HG03045 (cell line): ENCODE measurements around the gene CDC42EP3.

Experiments
- ATAC-seq: cut with Tn5 transposase; IDR thresholded peaks from one replicate; pipeline ENCODE4 v1.9.1; 2021; ENCODE audit warnings: mild to moderate bottlenecking, moderate library complexity; ENCODE audit not compliant: unreplicated experiment

Gene CDC42EP3

GRCh38 chr2:37656512-37657423, 14.7 kb downstream of the CDC42EP3 start:
- no peak for ATAC-seq

DNA sequence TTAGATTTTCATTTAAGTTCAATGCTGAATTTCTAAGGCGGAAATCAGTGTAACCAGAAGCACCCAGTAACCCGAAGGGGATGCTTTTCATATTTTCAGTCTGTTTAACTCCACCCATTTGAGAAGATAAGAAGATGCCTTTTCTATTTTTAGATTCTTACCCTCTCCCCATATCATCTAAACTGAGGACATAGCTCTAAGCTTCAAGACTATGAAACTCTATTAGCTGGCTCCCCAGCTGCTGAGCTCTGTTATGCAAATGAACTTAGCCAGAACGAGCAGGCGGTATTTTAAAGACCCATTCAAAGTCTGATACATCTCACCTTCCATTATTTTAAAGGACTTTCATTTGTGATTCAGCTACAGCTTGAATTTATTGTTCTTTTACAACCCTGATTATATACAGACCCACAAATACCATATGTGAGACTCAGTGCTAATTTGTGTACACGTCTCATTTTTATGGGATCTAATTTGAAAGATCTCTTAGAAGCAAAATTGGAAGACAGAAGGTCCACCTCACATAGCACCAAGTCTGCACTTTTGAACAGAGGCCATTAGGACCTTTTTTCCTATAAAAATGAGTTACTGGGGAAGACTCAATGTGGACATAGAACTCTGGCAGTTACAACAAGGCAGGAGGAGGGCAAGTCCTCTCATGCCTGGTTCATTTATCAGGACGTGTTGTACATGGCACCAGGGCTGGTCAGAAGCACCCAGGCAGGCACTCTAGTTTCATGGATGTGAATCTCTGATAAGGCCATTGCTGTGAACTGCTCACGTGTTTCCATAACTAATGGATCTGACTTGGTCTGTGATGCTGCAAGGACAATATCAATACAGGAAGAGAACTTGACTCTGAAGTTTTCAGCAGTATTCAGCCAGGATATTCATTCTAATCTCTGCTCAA, 16.3 kb downstream of the CDC42EP3 start:
- peak; percentile 79 for ATAC-seq

DNA sequence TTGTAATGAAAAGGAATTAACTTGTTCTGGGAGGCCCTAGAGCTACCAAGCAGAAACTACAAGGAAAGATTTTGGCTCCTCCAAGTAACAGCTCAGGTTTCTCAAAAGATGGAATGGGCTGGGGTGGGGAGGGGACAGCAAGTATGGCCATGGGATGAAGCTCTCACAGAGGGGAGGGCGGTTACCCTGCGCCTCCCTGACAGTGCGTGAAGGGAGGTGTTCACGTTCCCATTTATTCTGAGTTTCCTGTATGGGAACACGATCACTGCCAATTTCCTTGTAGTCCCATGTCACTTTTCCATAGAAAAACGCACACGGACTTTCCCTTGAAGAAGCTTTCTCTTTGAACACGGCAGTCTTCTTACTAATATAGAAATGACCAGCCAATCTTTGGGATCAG, 17.0 kb downstream of the CDC42EP3 start:
- peak; percentile 1 for ATAC-seq

- peak; percentile 44 for ATAC-seq
Observed at GRCh38 chr2:37653805-37654378, 17.6 kb downstream of the CDC42EP3 start.

- ATAC-seq: no peak
Observed at GRCh38 chr2:37653093-37653492, 18.3 kb downstream of the CDC42EP3 start.

DNA sequence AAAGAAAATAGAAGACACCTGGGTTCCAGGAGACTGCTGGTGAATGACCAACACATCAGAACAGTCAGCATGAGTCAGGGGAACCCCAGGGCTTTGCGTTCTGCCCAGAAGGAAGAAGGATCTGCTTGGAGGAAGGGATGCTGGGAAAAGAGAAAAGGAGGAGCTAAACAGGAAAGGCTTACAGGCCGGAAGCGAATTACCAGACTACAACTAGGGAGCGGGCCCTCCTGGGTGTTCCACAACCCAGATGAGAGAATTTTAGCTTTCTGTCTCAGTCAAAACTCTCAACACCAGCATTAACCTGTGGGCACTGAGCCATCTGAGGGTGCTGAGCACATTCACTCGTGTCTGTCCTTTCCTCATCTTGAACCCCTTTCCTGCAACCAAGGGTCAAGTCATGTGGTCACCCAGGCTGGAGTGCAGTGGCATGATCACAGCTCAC, 19.2 kb downstream of the CDC42EP3 start:
- no peak for ATAC-seq

GRCh38 chr2:37650548-37651093, 20.8 kb downstream of the CDC42EP3 start:
- no peak for ATAC-seq

DNA sequence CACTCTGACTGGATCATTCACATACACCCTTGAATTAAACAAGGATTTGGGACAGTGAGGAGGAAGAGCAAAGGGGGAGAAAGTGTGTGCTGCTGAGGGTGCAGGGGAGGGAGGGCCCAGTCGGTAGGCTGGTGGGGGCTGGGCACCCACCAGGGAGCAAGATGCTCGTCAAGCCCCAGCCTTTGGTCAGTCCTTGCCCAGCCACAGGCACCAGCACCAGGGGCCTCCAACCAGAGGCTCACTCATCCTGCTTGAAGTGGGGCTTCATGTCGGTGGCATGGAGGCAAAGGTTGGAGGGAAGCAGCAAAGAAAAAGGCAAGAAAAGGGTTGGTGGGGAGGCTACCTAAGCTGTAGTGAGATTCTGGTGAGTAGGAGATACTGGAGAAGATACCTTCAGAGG, 21.9 kb downstream of the CDC42EP3 start:
- ATAC-seq: no peak

DNA sequence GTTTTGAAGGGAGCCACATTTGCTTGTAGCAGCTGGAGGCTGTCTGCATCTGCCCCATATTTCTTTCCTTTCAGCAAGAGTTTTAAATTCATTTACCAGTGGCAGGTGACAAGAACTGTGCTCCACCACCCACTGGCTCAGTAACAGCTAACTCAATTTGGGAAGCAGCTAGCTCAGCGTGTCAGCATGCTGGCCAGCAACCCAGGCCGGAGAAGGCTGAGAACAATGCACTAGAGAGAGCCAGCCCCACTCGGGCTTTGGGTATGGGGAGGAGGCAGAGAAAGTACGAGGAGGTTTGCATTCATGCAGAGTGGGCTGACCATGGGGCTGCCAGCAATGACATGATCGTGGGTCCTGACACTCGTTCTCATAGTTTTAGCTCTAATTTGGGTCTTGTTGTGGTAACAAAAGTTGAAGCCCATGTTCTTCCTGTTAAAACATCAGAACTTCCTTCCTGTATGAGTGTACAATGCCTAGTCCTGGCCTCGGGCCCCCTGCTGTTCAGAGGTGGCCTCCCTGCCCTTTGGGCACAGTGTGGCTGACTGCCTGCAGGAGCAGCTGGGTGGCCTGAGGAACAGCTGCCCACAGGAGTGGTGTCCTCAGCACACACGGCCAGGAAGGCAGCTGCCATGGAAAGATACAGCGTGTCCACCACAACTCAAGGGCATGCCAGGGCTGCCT, 23.0 kb downstream of the CDC42EP3 start:
- no peak for ATAC-seq

DNA sequence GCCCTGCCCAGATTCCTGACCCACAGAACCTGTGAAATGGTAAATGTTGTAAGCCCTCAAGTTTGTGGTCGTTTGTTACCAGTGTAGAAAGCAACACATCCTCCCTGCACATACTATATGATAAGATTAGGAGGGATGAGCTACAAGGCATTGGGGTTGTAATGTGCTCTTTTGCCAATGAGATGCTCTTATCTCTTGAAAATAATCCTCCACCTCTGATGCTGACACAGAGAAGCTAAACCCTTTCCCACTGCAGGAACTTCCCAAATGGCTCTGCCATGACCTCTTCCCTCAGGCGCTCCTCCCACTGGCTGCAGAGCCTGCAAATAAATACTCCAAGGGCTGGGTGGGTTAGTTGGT, 23.5 kb downstream of the CDC42EP3 start:
- ATAC-seq: no peak

DNA sequence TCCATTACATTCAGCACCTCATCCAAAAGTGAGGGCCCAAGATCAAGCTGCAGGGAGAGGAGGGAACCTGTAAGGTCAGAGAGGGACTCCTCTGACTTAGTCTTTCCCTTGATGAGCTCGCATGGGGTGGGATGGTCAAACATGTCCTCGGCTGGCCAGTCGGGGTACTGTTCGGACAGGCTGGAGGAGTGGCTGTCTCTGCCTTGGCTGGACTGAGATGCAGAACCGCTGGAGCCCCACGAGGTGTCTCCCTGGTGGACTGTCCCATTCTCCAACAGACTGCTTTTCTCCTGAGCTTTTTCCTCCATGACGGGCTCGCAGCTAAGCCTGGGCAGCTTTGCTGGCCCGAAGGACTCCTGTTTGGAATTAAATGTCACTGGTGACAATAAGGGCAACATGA, 25.6 kb downstream of the CDC42EP3 start:
- ATAC-seq: no peak

DNA sequence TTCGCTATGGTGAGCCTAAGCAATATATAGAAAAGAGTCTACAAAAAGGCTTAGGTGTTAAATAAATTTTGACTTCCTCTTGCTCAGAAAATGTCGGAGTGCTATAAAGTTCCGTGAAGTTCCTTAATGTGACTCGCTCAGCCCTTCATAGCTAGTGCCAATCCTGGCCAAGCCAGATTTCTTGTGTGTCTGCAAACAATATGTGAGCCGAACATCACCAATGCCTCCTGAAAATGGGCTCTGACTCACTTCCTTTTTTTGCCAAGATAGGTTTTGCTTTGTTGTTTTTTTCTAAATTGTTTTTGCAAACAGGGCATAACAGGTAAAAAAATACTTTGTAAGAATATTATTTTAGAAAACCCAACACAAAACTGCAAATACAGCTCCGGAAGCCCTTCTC, 26.1 kb downstream of the CDC42EP3 start:
- ATAC-seq: no peak

GRCh38 chr2:37644191-37644590, 27.3 kb downstream of the CDC42EP3 start:
- no peak for ATAC-seq

DNA sequence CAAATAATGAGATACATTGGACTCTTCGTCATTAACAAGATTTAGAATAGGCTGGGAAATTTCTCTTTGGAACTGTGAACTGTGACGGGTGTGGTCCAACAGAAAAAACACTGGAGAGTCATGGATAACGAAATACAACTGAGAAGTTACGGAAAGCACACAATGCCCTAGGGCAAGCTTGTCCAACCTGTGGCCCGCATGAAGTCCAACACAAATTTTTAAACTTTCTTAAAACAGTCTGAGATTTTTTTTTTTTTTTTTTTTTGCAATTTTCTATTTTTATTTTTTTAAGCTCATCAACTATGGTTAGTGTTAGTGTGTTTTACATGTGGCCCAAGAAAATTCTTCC, 27.7 kb downstream of the CDC42EP3 start:
- ATAC-seq: no peak

GRCh38 chr2:37642907-37643729, 28.3 kb downstream of the CDC42EP3 start:
- ATAC-seq: no peak

- ATAC-seq: no peak
Observed at GRCh38 chr2:37641582-37642171, 29.8 kb downstream of the CDC42EP3 start.

GRCh38 chr2:37639631-37640030, 31.8 kb downstream of the CDC42EP3 start:
- ATAC-seq: no peak

GRCh38 chr2:37638973-37639372, 32.5 kb downstream of the CDC42EP3 start:
- no peak for ATAC-seq

DNA sequence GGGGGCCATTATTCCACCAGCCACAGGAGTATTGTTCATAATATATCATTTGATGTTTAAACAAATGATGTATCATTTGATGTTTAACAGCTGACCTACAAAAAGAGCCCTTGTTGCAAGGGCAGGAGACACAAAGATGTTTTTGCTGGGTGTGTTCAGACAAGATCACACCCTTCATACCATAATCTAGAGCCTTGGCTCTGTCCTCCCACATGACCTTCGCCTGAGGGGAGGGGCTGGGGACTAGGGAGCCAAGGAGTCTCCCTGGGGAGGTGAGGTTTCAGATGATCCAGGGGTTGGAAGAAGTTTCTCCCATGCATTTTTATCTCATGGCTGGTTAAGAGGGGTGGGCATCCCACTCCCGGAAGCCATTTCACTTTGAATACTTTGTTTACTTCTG, 33.5 kb downstream of the CDC42EP3 start:
- no peak for ATAC-seq
